Fibroblast of pulmonary artery (primary cell): ENCODE data around the gene DMRTA2.
A peak's percentile ranks its signal among the peaks of the same experiment; 100 is the strongest.

ENCODE experiments used
- DNase-seq: peaks from one replicate; pipeline ENCODE4 v3.0.0-alpha.2; 2010; ENCODE audit warnings: low read depth
- H3K4me3 ChIP-seq: replicated peaks from 2 replicates; pipeline ENCODE4 v1.5.1; 2011; ENCODE audit warnings: low read depth, mild to moderate bottlenecking, control low read depth, low read length, moderate library complexity
- CTCF ChIP-seq: IDR thresholded peaks from 2 replicates; pipeline ENCODE4 v1.5.1; 2011; ENCODE audit warnings: mild to moderate bottlenecking, control low read depth, low read length, inconsistent platforms; ENCODE audit errors: missing control alignments

DMRTA2 gene

DNA sequence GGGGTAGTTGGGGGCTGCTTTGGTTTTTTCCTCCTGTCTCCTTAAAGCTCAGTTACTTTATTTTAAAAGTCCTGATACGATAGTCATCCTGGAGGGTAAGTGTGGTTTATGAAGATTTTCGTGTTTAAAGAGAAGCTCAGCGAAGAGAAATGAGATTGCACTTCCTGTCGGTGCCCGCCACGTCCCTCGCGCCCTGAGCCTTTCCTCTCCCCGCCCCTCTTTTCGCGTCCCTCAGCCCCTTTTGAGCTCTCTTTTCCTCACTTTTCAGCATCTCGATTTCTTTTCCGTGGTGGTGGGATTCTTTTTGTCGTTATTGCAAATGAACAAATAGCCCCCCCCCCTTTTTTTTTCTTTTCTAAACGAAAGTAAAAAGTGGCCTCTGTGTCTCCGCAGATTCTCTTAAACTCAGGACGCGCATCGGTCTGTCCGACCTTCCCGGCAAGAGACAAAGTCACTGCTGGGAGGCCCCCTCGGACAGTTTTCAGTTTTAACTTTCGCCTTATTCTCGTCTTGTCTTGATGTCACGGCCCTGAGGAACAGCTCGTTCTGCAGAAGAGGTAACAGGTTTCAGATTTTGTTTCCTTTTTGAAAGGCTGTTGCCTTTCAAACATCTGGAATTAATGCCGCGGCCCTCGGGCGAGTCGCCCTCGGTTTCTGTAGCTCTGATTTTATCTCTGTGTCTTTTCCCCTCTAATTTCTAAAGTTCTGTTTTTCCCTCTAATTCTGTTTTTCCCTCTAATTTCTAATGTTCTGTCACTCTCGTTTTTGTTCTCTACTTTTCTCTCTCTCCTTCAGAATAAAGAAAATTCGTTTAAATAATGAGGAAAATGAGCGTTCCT is 1.0 kb upstream of the DMRTA2 start:
- peak; percentile 19 for DNase-seq
- no peak for TF ChIP-seq CTCF
- H3K4me3 ChIP-seq, result peak overlapping the region; percentile 17

DNA sequence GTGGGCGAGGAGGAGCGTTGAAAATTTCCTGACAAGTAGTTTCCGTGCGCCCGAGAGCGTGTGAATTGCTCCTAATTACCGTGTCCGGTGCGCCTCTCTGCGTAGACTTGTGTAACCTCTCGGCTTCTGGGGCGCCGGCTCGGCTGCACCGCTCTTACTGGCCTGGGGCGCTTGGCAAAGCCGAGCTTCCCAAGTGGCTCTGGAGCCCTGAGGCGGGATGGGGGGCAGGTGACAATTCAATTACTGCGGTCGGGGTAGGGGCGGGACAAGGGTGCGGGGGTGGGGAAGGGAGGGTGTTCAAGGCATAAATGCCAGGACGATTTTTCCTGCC is 392 bp upstream of the DMRTA2 start:
- no peak overlapping the region for H3K4me3 ChIP-seq
- no peak for DNase-seq
- TF ChIP-seq CTCF, result no peak

GRCh38 chr1:50422675-50422945 is 633 bp downstream of the DMRTA2 start:
- no peak for TF ChIP-seq CTCF
- DNase-seq, result no peak
- H3K4me3 ChIP-seq, result no peak overlapping the region

DNA sequence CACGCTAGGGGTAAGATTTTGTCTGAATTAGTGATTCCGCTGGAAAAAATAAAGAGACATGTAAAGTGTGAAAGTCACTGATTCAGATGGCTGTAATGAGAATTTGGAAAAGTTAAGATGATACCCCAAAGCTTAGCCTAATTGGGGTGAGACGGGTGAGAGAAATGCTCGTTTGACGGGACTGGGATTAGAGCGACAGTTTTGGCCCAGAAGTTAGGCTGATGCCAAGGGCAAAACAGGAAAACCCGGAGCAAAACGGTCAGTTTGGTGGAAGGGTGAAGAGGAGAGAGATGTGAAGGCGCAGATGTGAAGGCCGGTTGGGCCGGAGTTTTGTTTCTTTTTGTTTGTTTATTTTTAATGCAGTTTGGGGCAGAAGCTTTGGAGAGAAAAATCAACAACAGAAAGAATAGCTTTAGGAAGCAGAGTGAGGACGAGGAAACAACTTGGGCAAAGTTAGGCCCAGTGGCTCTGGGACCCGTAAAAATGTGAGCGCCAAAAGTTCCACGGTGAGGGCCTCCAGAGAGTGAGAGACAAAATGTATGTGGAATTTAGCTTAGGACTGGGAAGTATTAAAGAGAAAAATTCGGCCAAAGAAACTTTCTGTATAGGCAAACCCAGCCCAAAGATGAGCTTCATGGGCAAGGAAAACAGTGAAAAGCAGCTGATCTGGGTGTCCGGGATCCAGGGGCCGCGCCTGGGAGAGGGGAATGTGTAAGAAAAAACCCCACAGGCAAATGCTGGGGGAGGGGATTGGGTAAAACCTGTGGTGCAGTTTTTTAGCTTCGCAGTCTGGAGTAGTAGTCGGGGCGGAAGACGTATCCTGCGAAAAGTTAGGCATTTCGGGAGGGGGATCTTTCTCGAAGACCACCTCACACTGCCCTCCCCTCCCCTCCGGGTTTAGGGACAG is 1.2 kb downstream of the DMRTA2 start:
- no peak overlapping the region for H3K4me3 ChIP-seq
- no peak for DNase-seq
- no peak for TF ChIP-seq CTCF

GRCh38 chr1:50421366-50421748 is 1.9 kb downstream of the DMRTA2 start:
- no peak for DNase-seq
- H3K4me3 ChIP-seq, result no peak overlapping the region
- no peak for TF ChIP-seq CTCF

GRCh38 chr1:50420689-50421365 is 2.4 kb downstream of the DMRTA2 start:
- no peak for TF ChIP-seq CTCF
- no peak overlapping the region for H3K4me3 ChIP-seq
- no peak for DNase-seq
